Measurements from ENCODE around the gene CMTM6. TPM values are rescaled to one million over a fixed set of nuclear protein-coding genes. Genes with fewer than 3 reads are reported as not detected.

The CMTM6 gene
- total RNA-seq, 2 donors from 2014 or later = 56.6 to 69.6 TPM

- H3K27me3 Mint-ChIP-seq (ENCODE audit: low read depth) = no peaks in the 10 kb centered on the region
- DNase-seq = no peak
- H3K27ac Mint-ChIP-seq = peak overlapping the region; percentile 35
- H3K4me1 Mint-ChIP-seq (ENCODE audit: low read depth) = peaks cover 43% of the 10 kb centered on the region
- H3K9me3 Mint-ChIP-seq = no peaks in the 10 kb centered on the region
- H3K36me3 Mint-ChIP-seq (ENCODE audit: insufficient read depth in 2 of 2) = peaks cover 6 to 11% of the 10 kb centered on the region in 2 donors
- no peak for ATAC-seq (replicated peaks in 1 of 2)
- peak overlapping the region; percentile 50 to 69 for H3K4me3 Mint-ChIP-seq
Measured at GRCh38 chr3:32456429-32457130, 46.1 kb downstream of the CMTM6 start.

- Mint-ChIP-seq H3K27me3 (ENCODE audit: low read depth) (no peaks in the 10 kb centered on the region), H3K9me3 (no peaks in the 10 kb centered on the region), H3K27ac (peak overlapping the region; percentile 12), H3K36me3 (ENCODE audit: insufficient read depth in 2 of 2) (peaks cover 6 to 11% of the 10 kb centered on the region in 2 donors), H3K4me3 (peak overlapping the region; percentile 50 to 69), H3K4me1 (ENCODE audit: low read depth) (peaks cover 43% of the 10 kb centered on the region)
- DNase-seq (no peak), ATAC-seq (replicated peaks in 1 of 2) (no peak)
Measured at GRCh38 chr3:32455609-32456428, 46.8 kb downstream of the CMTM6 start.

- peaks cover 47% of the 10 kb centered on the region for H3K4me1 Mint-ChIP-seq (ENCODE audit: low read depth)
- DNase-seq = no peak
- no peaks in the 10 kb centered on the region for H3K9me3 Mint-ChIP-seq
- H3K27me3 Mint-ChIP-seq (ENCODE audit: low read depth) = no peaks in the 10 kb centered on the region
- peaks cover 6 to 15% of the 10 kb centered on the region in 2 donors for H3K36me3 Mint-ChIP-seq (ENCODE audit: insufficient read depth in 2 of 2)
- peak overlapping the region; percentile 12 for H3K27ac Mint-ChIP-seq
- ATAC-seq (replicated peaks in 1 of 2) = no peak
- peak overlapping the region in 1 of 2 donors; percentile 50 for H3K4me3 Mint-ChIP-seq
Measured at GRCh38 chr3:32454731-32455608, 47.7 kb downstream of the CMTM6 start.

GRCh38 chr3:32454111-32454510, 48.5 kb downstream of the CMTM6 start:
- H3K27ac Mint-ChIP-seq = peak overlapping the region; percentile 93
- H3K27me3 Mint-ChIP-seq (ENCODE audit: low read depth) = no peaks in the 10 kb centered on the region
- H3K36me3 Mint-ChIP-seq (ENCODE audit: insufficient read depth in 2 of 2) = peaks cover 6 to 17% of the 10 kb centered on the region in 2 donors
- H3K9me3 Mint-ChIP-seq = no peaks in the 10 kb centered on the region
- H3K4me3 Mint-ChIP-seq = no peak overlapping the region
- no peak for DNase-seq
- peaks cover 47% of the 10 kb centered on the region for H3K4me1 Mint-ChIP-seq (ENCODE audit: low read depth)
- ATAC-seq (replicated peaks in 1 of 2) = no peak

- no peak for DNase-seq
- peak overlapping the region; percentile 93 for H3K27ac Mint-ChIP-seq
- no peak for ATAC-seq (replicated peaks in 1 of 2)
- H3K9me3 Mint-ChIP-seq = no peaks in the 10 kb centered on the region
- no peaks in the 10 kb centered on the region for H3K27me3 Mint-ChIP-seq (ENCODE audit: low read depth)
- no peak overlapping the region for H3K4me3 Mint-ChIP-seq
- peaks cover 48% of the 10 kb centered on the region for H3K4me1 Mint-ChIP-seq (ENCODE audit: low read depth)
- H3K36me3 Mint-ChIP-seq (ENCODE audit: insufficient read depth in 2 of 2) = peaks cover 7 to 20% of the 10 kb centered on the region in 2 donors
Measured at GRCh38 chr3:32453346-32453745, 49.3 kb downstream of the CMTM6 start.

- ATAC-seq (replicated peaks in 1 of 2) (no peak), DNase-seq (no peak)
- Mint-ChIP-seq H3K4me1 (ENCODE audit: low read depth) (peaks cover 46% of the 10 kb centered on the region), H3K27me3 (ENCODE audit: low read depth) (no peaks in the 10 kb centered on the region), H3K4me3 (no peak overlapping the region), H3K9me3 (peaks cover 1% of the 10 kb centered on the region in 2 donors), H3K27ac (no peak overlapping the region), H3K36me3 (ENCODE audit: insufficient read depth in 2 of 2) (peaks cover 5 to 27% of the 10 kb centered on the region in 2 donors)
Measured at GRCh38 chr3:32452009-32452408, 50.6 kb downstream of the CMTM6 start.

- H3K4me1 Mint-ChIP-seq (ENCODE audit: low read depth) = peaks cover 46% of the 10 kb centered on the region
- H3K36me3 Mint-ChIP-seq (ENCODE audit: insufficient read depth in 2 of 2) = peaks cover 12 to 36% of the 10 kb centered on the region in 2 donors
- DNase-seq = no peak
- H3K27me3 Mint-ChIP-seq (ENCODE audit: low read depth) = no peaks in the 10 kb centered on the region
- no peak overlapping the region for H3K4me3 Mint-ChIP-seq
- peaks cover 3 to 5% of the 10 kb centered on the region in 2 donors for H3K9me3 Mint-ChIP-seq
- ATAC-seq (replicated peaks in 1 of 2) = no peak
- H3K27ac Mint-ChIP-seq = no peak overlapping the region
Measured at GRCh38 chr3:32450992-32451659, 51.5 kb downstream of the CMTM6 start.

GRCh38 chr3:32450426-32450825, 52.2 kb downstream of the CMTM6 start:
- peaks cover 42% of the 10 kb centered on the region for H3K4me1 Mint-ChIP-seq (ENCODE audit: low read depth)
- H3K9me3 Mint-ChIP-seq = peaks cover 3 to 5% of the 10 kb centered on the region in 2 donors
- H3K36me3 Mint-ChIP-seq (ENCODE audit: insufficient read depth in 2 of 2) = peaks cover 12 to 39% of the 10 kb centered on the region in 2 donors
- H3K4me3 Mint-ChIP-seq = no peak overlapping the region
- no peak for DNase-seq
- no peak overlapping the region for H3K27ac Mint-ChIP-seq
- H3K27me3 Mint-ChIP-seq (ENCODE audit: low read depth) = no peaks in the 10 kb centered on the region
- no peak for ATAC-seq (replicated peaks in 1 of 2)

- Mint-ChIP-seq H3K36me3 (ENCODE audit: insufficient read depth in 2 of 2) (peaks cover 12 to 42% of the 10 kb centered on the region in 2 donors), H3K27me3 (ENCODE audit: low read depth) (no peaks in the 10 kb centered on the region), H3K4me3 (no peak overlapping the region), H3K4me1 (ENCODE audit: low read depth) (peaks cover 34% of the 10 kb centered on the region), H3K27ac (no peak overlapping the region), H3K9me3 (peaks cover 3 to 5% of the 10 kb centered on the region in 2 donors)
- no peak for ATAC-seq (replicated peaks in 1 of 2)
- DNase-seq = no peak
Measured at GRCh38 chr3:32449691-32450090, 53.0 kb downstream of the CMTM6 start.

GRCh38 chr3:32448686-32449474, 53.8 kb downstream of the CMTM6 start:
- Mint-ChIP-seq H3K4me1 (ENCODE audit: low read depth) (peaks cover 37% of the 10 kb centered on the region), H3K4me3 (no peak overlapping the region), H3K27ac (no peak overlapping the region), H3K9me3 (peaks cover 3 to 5% of the 10 kb centered on the region in 2 donors), H3K36me3 (ENCODE audit: insufficient read depth in 2 of 2) (peaks cover 12 to 42% of the 10 kb centered on the region in 2 donors), H3K27me3 (ENCODE audit: low read depth) (no peaks in the 10 kb centered on the region)
- no peak for ATAC-seq (replicated peaks in 1 of 2)
- no peak for DNase-seq

GRCh38 chr3:32447865-32448400, 54.7 kb downstream of the CMTM6 start:
- no peak for DNase-seq
- Mint-ChIP-seq H3K36me3 (ENCODE audit: insufficient read depth in 2 of 2) (peaks cover 17 to 42% of the 10 kb centered on the region in 2 donors), H3K27ac (peak overlapping the region; percentile 16), H3K9me3 (peaks cover 3 to 5% of the 10 kb centered on the region in 2 donors), H3K4me1 (ENCODE audit: low read depth) (peaks cover 47% of the 10 kb centered on the region), H3K27me3 (ENCODE audit: low read depth) (no peaks in the 10 kb centered on the region), H3K4me3 (no peak overlapping the region)
- ATAC-seq (replicated peaks in 1 of 2) = no peak
